ENCODE measurements around the gene GRK5.

GRK5 gene

DNA sequence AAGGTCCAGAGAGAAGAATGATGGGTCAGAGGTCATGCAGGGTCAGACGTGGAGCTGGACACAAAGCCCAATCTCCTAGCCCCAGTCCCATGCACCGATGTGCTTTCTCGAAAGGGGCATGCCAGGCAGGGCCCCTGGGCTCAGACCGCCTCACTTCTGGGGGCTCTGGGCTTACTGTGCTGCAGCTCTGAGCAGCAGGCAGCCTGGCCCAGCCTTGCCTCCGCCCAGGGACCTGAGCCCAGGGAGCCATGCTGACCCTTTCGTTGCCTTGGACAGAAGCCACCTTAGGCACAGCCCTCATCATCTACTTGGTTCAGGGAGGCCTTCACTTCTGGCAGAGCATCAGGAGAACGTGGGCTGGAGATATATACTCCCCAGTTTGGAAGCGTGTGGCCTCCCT is 161.2 kb downstream of the GRK5 start:
- FAIRE-seq, result no peak

DNA sequence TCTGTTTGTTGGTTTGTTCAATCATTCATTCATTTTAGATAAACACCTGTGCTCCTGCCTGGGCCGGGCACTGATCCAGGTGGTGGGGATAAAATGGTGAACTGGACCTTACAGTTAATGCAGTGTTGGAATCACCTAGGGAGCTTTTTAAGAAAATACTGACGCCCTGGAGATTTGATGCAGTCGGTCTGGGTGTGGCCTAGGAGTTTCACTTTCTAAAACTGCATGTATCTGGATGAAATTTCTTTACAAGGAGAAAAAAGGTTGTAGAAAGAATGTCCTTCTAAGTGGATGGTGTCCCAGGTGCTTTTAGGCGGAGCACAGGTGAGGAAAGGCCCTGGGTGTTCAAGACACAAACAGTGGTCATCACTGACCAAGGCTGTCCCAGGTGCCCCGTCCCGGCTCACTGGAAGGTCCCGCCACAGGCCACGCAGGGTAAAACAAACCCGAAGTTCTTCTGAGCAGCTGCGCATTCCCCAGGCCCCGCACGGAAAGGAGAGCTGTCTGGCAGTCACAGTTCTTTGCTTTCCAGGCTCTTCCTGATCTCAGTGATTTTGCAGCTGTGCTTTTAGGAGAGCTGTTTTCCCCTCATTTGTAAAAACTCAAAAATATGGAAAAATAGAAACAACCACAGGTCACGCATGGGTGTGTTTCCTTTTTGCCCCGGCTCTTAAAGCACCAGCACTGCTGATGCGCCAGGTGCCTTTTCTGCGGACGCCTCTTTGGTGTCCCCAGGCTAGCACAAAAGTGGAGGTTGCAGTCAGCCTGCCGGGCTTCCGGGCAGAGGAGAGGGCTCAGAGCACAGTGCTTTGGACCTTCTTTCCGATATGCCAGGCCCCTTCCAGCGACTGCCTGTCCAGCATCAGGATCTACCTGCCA is 161.9 kb downstream of the GRK5 start:
- FAIRE-seq, result no peak

- FAIRE-seq, result no peak
These were observed 162.9 kb downstream of the GRK5 start for GRCh38 chr10:119370111-119370741.

DNA sequence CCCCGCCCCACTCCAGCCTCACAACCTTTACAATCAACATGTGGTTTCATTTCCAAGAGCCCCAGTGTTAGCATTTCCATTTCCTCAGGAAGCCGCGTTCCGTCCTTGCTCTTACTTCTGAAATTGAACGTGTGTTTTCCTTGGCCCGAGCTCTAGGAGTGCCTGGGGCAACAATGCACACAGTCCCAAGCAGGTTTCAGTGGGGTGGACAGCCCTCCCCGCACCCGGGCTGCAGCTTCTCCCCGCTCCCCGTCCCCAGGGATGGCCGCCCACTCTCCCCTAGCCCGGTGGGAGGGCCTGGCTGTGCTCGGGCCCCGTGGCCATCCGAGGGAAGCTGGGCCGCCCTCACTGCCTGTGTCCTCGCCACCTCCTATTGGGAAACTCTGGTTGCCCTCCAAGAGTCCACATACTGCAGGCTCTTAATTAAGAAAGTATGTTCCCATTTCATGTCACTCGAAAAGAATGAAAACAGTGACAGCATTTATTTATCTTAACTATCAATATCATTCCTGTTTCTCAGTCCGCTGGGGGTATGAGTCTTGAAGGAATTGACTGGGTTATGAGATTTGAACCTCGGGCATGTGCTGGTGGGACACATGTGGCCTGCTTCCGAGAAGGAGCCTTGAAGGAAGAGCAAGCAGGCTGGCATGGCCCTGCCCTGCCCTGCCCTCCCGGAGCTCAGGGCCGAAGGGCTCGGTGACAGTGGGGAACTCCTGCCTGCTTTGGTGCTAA is 163.8 kb downstream of the GRK5 start:
- FAIRE-seq, result no peak

DNA sequence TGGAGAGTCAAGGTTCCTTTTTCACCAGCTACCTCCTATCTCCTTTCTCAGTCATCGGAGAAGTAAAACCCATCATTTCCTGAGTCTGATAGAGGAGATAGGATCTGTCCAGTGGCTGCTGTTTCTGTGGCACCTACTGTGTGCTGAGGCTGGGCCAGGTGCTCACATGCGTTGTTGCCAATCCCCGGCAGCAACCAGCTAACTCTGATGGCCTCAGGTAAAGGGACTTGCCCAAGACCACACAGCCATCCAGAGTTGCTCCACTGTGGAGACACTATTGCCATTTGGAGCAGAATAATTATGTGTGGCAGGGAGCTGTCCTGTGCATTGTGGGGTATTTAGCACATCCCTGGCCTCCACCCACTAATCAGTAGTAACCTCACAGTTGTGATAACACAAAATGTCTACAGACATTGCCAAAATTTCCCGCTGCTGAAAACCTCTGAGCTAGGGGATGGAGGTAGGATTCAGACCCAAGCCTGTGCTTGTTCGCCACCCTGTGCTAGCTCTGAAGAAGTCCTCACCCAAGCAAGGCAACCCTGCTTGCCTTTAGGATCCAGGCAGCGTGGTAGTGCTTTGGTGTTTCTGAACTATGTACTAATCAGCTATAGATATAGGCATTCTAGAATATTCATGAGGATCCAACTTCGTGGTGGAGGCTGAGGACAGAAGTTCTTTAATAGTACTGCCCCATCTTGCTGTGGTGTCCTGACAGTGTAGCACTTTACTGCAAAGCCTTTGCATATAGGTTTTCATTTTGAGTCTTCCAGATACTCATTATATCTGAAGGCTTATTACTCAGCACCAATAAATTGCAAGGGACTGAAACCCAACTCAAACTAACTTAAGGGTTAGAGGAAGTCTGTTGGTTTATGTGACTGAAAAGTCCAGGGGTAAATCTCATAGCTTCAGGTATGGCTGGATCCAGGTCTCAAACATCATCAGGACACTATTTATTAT is 164.6 kb downstream of the GRK5 start:
- no peak for FAIRE-seq

- FAIRE-seq, result no peak
These were observed 166.1 kb downstream of the GRK5 start for GRCh38 chr10:119373294-119374102.

- no peak for FAIRE-seq
These were observed 166.9 kb downstream of the GRK5 start for GRCh38 chr10:119374236-119374635.

- no peak for FAIRE-seq
These were observed 168.4 kb downstream of the GRK5 start for GRCh38 chr10:119375574-119376272.

DNA sequence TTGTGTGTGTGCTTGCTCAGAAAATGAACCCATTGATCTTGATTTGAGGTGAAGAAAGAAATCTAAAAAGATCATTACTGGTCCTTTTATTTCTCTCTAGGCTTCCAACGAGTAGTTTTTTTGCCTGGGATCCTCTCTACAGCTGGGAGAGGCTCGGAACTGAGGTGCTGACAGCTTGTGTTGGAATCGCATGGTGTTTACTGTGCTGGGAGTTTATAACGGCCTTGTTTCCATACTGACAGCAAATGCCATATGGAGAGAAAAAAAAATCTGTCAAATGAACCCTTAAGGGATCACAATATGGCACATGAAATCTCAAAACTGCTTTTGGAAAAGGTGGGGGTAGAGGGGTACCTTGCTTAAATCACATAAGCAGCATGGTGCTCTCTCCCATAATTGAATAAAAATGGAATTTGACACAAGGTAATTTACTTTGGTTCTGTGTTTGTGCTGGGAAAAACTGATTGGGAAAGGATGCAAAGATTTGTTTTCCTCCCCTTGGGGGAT is 170.1 kb downstream of the GRK5 start:
- FAIRE-seq, result no peak

DNA sequence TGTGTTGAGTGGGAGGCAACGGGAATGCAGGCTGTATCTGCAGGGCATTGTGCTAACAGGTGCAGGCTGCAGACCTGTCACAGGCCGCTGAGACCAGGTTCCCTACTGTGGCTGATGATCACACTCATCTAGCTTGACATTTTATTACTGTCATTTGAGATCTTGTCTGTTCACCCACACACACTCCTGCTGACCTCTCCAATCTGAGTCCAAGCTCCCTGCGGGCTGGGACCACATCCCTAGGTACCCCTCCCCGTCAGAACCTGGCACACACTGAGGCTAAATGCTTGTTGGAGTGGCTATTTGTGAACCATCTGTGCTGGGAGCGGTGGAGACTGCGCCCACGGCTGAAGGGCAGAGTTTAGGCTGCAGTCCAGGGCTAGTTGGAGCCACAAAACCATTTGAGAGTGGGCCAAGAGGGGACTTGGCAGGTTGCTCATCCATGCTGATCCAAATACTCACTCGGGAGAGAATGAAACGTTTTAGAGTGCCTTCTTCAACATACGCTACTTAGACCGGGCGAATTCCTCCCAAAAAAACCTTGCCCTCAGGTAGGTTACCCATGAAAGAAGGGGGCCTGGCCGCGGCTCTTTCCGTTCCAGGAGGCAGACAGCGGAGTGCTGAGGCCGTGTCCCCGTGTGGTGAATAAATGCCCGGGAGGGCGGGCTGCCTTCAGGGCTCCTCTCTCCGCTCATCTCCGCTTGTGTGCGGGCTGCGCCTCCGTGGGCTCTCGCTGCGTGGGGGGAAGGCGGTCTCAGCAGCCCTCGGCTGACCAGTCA is 170.8 kb downstream of the GRK5 start:
- no peak for FAIRE-seq

DNA sequence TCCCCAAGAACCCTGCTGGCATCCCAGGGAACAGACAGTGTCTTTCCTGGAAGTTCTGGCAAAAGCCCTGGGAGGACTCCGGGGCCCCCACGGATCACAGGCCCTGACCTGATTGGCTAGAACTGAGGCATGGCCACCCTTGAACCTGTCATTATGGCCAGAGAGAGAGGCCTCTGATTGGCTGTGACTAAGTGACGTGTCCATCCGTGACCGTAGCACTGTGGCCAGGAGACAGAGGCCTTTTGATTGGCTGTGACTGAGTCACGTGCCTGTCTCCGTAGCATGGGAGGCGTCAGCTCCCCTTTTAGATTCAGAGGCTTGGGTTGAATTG is 171.3 kb downstream of the GRK5 start:
- no peak for FAIRE-seq

DNA sequence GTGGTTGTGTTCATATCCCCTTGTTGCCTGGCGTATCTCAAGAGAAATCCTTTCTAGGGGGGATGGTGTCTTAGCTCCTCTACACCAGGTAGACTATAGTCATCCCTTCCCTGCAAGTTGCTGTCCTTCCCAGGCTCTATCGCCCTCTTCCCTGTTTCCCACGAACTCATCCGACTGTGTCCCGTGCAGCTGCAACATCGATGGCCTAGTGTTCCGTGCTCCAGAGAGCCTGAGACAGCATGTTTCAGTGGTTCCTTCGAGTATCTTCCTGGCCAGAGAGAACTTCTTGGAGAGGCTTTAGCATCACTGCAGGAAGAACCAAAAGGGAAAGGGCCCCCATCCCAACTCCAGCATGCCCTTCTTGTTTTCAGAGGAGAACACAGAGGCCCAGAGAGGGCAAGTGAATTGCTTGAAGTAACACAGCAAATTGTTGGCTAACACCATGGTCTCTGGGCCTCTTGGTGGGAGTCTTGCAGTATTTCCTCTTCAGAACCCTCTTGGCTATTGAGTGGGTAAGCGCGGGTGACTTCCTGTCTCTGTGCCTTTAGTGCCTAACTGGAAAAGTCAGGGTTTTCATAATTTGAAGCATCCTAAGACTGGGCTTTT is 172.2 kb downstream of the GRK5 start:
- no peak for FAIRE-seq

DNA sequence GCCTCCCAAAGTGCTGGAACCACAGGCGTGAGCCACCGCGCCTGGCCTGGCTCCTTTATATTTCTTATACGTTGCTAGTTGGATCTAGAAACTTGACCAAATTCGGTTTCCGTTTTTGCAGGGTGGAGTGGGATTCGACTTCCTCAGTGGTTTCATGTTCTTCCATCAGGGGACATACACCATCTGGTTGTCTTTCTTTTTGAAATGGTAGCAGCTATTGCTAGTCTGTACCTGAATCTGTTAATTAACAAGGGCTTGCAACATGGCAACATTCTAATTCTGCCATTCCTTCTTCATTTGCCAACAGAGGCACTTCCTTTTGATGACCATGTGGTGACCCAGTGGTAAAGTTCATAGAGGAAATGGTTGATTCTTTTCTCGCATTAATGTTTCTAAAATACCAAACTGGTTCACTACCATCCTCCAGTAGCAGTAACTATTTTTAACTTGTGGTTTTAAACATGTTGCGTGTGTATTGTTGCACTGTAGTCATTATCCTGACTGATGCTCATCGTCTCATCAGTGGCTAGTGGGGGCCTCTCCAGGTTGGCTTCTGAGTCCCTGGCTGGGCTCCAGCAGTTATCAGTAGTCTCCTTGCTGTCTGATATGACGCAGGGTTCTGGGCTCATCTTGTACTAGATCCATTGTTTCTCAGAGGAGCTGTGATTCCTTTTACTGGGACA is 175.9 kb downstream of the GRK5 start:
- FAIRE-seq, result no peak

DNA sequence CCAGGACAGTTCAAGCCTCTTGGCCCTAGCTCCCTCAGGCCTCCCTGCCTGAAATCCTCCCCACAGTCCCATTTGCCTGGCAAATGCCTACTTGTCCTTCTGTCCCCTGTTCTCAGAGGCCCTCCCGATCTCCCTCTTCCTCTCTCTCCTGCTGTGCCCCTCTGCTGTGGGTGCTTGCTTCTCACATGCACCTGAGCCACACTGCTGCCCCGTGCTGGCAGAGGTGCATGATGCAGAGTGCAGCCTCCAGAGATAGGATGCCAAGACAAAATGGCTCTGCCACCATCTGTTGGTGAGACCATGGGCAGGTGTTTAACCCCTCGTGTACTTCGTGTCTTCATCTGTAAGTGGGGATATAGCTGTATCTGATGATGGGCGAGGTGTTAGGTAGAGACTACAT is 176.8 kb downstream of the GRK5 start:
- FAIRE-seq, result no peak

GRCh38 chr10:119386666-119387065 is 179.3 kb downstream of the GRK5 start:
- FAIRE-seq, result no peak

DNA sequence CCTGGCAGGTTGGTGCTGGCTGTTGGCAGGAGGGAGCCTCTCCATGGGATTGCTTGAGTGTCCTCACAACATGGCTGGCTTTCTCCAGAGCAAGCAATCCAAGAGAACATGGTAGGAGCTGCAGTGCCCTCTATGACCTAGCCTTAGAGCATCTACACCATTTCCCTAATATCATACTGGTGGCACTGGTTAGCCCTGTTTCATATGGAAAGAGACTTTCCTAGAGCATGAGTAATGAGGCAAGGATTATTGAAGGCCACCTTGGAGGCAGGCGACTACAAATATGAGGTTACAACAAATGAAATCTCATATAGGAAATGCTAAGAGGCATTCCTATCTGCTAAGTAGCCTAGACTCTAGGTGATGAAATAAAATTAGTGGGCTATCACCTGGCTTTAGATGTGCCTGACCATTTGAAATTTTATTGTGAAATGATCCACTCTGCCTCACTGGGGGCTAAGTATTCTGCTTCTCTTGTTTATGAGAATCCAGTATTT is 181.5 kb downstream of the GRK5 start:
- FAIRE-seq, result no peak

DNA sequence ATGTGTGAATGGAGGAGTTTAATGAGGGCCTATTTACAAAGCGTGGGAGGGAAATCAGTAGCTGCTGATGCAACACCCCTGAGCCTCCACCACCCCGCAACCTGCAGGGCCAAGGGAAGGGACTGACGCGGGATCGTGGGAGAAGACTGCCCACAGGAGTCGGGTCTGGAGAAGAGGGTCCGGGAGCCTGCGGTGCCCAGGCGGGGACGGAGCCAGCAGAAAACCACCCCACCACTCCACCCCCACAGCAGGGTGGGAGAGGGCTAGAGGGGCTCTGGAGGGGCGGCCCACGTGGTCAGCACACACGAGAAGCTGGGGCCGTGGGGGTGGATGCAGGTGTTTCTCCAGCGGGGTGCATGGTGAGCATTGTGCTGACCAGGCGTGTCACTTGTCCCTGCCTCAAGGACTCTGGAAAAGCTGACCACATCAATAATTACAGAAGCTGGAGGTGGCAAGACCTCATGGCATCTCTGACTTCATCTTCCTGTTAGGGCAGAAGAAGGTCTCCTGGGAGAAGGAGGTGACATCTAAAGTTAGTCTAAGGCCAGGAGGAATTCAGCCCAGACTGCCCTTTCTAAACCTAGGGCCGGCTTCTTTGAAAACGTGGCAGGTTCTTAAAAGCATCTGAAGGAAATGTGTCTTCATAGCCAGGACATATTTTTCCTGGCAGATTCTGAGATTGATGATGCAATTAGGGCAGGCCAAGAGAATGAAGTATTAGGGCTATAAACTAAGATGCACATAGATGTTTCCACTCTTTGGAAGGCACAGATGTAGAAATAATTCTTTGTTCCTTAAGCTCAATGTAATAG is 184.3 kb downstream of the GRK5 start:
- FAIRE-seq, result no peak

GRCh38 chr10:119393019-119393418 is 185.6 kb downstream of the GRK5 start:
- no peak for FAIRE-seq

All from TTC549 (cell line).